Measurements from ENCODE around the gene ZSWIM6.

- no peak for TF ChIP-seq CTCF (conservative IDR thresholded peaks at IDR 0.05; ENCODE audit: low read depth, low read length)
- no peak for TF ChIP-seq EZH2phosphoT487 (IDR thresholded peaks at IDR 0.05; ENCODE audit: borderline replicate concordance, low read length)
Observed at GRCh38 chr5:61332851-61333320, 828 bp downstream of the ZSWIM6 start.

Measured in PC-3 (cell line).